Astrocyte of the spinal cord (primary cell): ENCODE data around the gene ZNF10.

Experiments used
- DNase-seq: peaks from one replicate; pipeline ENCODE4 v3.0.0; 2011; ENCODE audit warnings: low read depth, low spot score
- H3K4me3 ChIP-seq: 2 replicates; pipeline ENCODE4 v1.5.1; 2011; ENCODE audit warnings: low read depth, mild to moderate bottlenecking, low read length, moderate library complexity
- CTCF ChIP-seq: IDR thresholded peaks from 2 replicates; pipeline ENCODE4 v1.5.1; 2012; ENCODE audit warnings: low read depth, mild to moderate bottlenecking, low read length, inconsistent platforms
- in situ Hi-C: cut with HindIII; loops from 2 replicates; pipeline ENCODE4 v1.10.0; 2017; ENCODE audit warnings: low sequenced_read_pairs

Gene ZNF10

GRCh38 chr12:133108150-133108549, 22.3 kb upstream of the ZNF10 start:
- in situ Hi-C loops = no loop called here
- no peak overlapping the region for H3K4me3 ChIP-seq
- TF ChIP-seq CTCF = no peak
- DNase-seq = no peak

GRCh38 chr12:133120385-133121191, 9.8 kb upstream of the ZNF10 start:
- peak; percentile 16 for DNase-seq
- H3K4me3 ChIP-seq = no peak overlapping the region
- in situ Hi-C loops = no loop called here
- TF ChIP-seq CTCF = no peak

DNA sequence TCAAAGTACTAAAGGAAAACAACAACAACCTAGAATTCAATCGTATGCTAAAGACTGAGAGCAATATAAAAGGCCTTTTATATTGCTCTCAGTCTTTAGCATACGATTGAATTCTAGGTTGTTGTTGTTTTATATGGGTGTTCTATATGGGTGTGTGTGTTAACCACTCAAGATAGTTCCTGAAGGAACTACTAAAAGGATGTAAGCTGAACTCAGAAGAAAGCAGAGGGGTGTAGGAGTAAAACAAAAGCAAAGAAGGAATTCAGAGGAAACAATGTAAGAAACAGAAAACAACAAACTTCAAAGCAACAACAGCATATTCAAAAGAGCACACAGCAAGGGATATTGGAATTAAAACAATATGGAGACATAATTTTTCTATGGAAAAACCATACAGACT, 5.8 kb upstream of the ZNF10 start:
- DNase-seq = no peak
- TF ChIP-seq CTCF = no peak
- no peak overlapping the region for H3K4me3 ChIP-seq
- in situ Hi-C loops = no loop called here

GRCh38 chr12:133129368-133130037, 924 bp upstream of the ZNF10 start:
- no peak for DNase-seq
- in situ Hi-C loops = no loop called here
- TF ChIP-seq CTCF = no peak
- H3K4me3 ChIP-seq = peak overlapping the region; percentile 92

DNA sequence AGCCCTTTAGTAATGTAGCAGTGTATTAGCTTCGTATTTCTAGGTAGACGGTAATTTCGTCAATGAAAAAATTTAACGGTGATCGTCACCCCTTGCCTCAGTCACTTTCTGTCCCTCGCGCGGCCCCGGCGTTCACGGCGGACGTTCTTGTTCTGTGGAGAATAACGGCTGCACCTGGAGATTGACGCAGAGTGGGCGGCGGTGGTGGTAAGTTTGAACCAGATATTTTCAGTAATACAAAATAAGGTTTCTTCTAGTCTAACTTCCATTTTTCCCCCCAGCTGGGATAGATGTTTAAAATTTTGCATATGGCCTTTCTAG, 341 bp downstream of the ZNF10 start:
- in situ Hi-C loops = no loop called here
- peak overlapping the region; percentile 92 for H3K4me3 ChIP-seq

GRCh38 chr12:133135747-133136146, 5.3 kb downstream of the ZNF10 start:
- DNase-seq = no peak
- in situ Hi-C loops = no loop called here
- no peak overlapping the region for H3K4me3 ChIP-seq
- TF ChIP-seq CTCF = no peak

More for the DNA sequence above, 341 bp downstream of the ZNF10 start:
- TF ChIP-seq CTCF = no peak
- no peak for DNase-seq
